Epidermal melanocyte (primary cell): ENCODE data around the gene ARHGEF2.
A peak's percentile ranks its signal among the peaks of the same experiment; 100 is the strongest.

Experiments
- DNase-seq: peaks from one replicate; pipeline ENCODE4 v3.0.0; 2011; ENCODE audit warnings: low spot score; ENCODE audit not compliant: insufficient read length

Gene ARHGEF2

GRCh38 chr1:155971910-155972809 is 6.2 kb downstream of the ARHGEF2 start:
- DNase-seq, result no peak

- peak; percentile 68 for DNase-seq
Observed at GRCh38 chr1:155970531-155971167, 7.7 kb downstream of the ARHGEF2 start.

- no peak for DNase-seq
Observed at GRCh38 chr1:155969377-155969791, 9.0 kb downstream of the ARHGEF2 start.

- no peak for DNase-seq
Observed at GRCh38 chr1:155968670-155969069, 9.7 kb downstream of the ARHGEF2 start.

- no peak for DNase-seq
Observed at GRCh38 chr1:155968051-155968400, 10.3 kb downstream of the ARHGEF2 start.

GRCh38 chr1:155967341-155968050 is 10.9 kb downstream of the ARHGEF2 start:
- DNase-seq, result no peak

- no peak for DNase-seq
Observed at GRCh38 chr1:155966750-155967149, 11.6 kb downstream of the ARHGEF2 start.

- no peak for DNase-seq
Observed at GRCh38 chr1:155966135-155966534, 12.2 kb downstream of the ARHGEF2 start.

GRCh38 chr1:155964193-155964592 is 14.2 kb downstream of the ARHGEF2 start:
- DNase-seq, result no peak

GRCh38 chr1:155962599-155963211 is 15.6 kb downstream of the ARHGEF2 start:
- no peak for DNase-seq

GRCh38 chr1:155961937-155962336 is 16.4 kb downstream of the ARHGEF2 start:
- DNase-seq, result no peak

GRCh38 chr1:155960081-155960745 is 18.1 kb downstream of the ARHGEF2 start:
- no peak for DNase-seq

GRCh38 chr1:155957411-155957915 is 20.9 kb downstream of the ARHGEF2 start:
- DNase-seq, result no peak

- no peak for DNase-seq
Observed at GRCh38 chr1:155954645-155955044, 23.7 kb downstream of the ARHGEF2 start.

- no peak for DNase-seq
Observed at GRCh38 chr1:155952505-155952890, 25.8 kb downstream of the ARHGEF2 start.

- no peak for DNase-seq
Observed at GRCh38 chr1:155951753-155952504, 26.4 kb downstream of the ARHGEF2 start.

- no peak for DNase-seq
Observed at GRCh38 chr1:155950829-155951228, 27.5 kb downstream of the ARHGEF2 start.

- no peak for DNase-seq
Observed at GRCh38 chr1:155947741-155948140, 30.6 kb downstream of the ARHGEF2 start.

GRCh38 chr1:155947292-155947691 is 31.1 kb downstream of the ARHGEF2 start:
- no peak for DNase-seq

- no peak for DNase-seq
Observed at GRCh38 chr1:155946633-155947219, 31.6 kb downstream of the ARHGEF2 start.
